ENCODE results near the gene POLN.

- TF ChIP-seq CTCF (IDR thresholded peaks at IDR 0.05): no peak
- no peak for TF ChIP-seq EP300 (IDR thresholded peaks at IDR 0.05)
- no peak for TF ChIP-seq POLR2A (IDR thresholded peaks at IDR 0.05)
Measured at GRCh38 chr4:2049381-2049780, 192.5 kb downstream of the POLN start.

Data from tibial nerve (tissue), 4 donors.